Vagina (tissue), 2 donors: ENCODE measurements around the gene SET.

ENCODE experiments used
- CTCF ChIP-seq, 3 experiments: fragments of 450-650 bp in 2 of 3; fragments of 200-600 bp in 1 of 3; sonication (generic) in 1 of 3; IDR thresholded peaks; one replicate each; pipeline ENCODE4 v1.5.1; 2017 to 2019; ENCODE audit warnings: antibody characterized with exemption in 3 of 3, mild to moderate bottlenecking in 2 of 3, moderate library complexity in 2 of 3
- POLR2A ChIP-seq, 2 donors: fragments of 450-650 bp; IDR thresholded peaks; one replicate each; pipeline ENCODE4 v1.6.1; 2017; ENCODE audit warnings: antibody characterized with exemption in 2 of 2, mild to moderate bottlenecking in 2 of 2, moderate library complexity in 2 of 2
- POLR2AphosphoS5 ChIP-seq, 2 donors: sonication (generic); formaldehyde crosslinking; IDR thresholded peaks; one replicate each; pipeline ENCODE4 v1.9.0; 2017; ENCODE audit warnings: antibody characterized with exemption in 2 of 2, mild to moderate bottlenecking in 2 of 2, low read depth in 1 of 2; ENCODE audit not compliant: insufficient read depth in 1 of 2

DNA sequence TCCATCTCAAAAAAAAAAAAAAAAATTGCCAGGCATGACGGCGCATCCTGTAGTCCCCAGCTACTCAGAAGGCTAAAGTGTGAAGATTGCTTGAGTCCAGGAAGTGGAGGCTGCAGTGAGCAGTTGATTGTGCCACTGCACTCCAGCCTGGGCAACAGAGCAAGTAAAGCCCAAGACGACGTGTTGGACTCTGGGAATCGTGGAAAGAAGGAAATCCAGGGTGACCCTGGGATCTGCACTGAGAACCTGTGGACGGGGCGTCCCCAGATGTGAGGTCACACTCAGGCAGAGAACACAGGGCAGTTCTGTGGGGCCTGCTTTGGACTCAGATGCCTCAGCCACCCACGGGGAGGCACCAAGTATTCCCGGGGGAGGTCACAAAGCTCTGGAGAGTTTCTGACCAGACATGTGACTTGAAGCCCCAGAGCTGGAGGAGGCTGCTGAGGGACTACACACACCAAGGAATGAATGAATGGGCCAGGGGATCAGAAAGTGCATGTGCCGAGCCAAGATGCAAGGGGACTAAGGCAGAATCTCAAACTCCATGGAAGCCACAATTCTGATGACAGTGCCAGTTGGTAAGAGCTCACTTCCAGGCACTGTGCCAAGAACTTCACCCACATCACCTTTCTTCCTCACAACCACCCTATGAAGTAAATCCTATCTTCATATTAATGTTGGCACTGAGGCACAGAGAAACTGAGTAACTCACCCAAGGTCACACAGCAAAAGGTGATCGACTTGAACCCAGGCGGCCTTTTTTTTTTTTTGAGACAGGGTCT, 45.3 kb upstream of the SET start:
- TF ChIP-seq CTCF (IDR thresholded peaks at IDR 0.05) (no peak), POLR2AphosphoS5 (IDR thresholded peaks at IDR 0.05; ENCODE audit: insufficient read depth in 1 of 2, low read depth in 1 of 2) (no peak), POLR2A (IDR thresholded peaks at IDR 0.05) (no peak)
